Left renal cortex interstitium (tissue), 4 donors: Measurements from ENCODE around the gene PSMD13. TPM values are rescaled to one million over a fixed set of nuclear protein-coding genes. Genes with fewer than 3 reads are reported as not detected.

Experiments used
- DNase-seq, 4 donors: peaks; one replicate each; pipeline ENCODE4 v3.0.0-alpha.2; 2013; ENCODE audit warnings: low read depth in 4 of 4, low spot score in 2 of 4, missing footprints in 1 of 4
- polyA plus RNA-seq, 4 donors: library from polyadenylated mRNA; unstranded; fragments of 120-200 nt; gene quantifications; one replicate each; pipeline ENCODE4 v1.2.1, GENCODE V29; 2013; ENCODE audit not compliant: insufficient read length in 4 of 4

The PSMD13 gene
- polyA plus RNA-seq, 4 donors, result 132 to 167 (median 139) TPM

GRCh38 chr11:269146-269890 lies 32.5 kb downstream of the PSMD13 start:
- no peak for DNase-seq

- DNase-seq, result no peak
These were observed 33.9 kb downstream of the PSMD13 start for GRCh38 chr11:270451-271318.

GRCh38 chr11:271319-271715 lies 34.5 kb downstream of the PSMD13 start:
- DNase-seq, result no peak

GRCh38 chr11:272195-272930 lies 35.6 kb downstream of the PSMD13 start:
- no peak for DNase-seq

- no peak for DNase-seq
These were observed 36.1 kb downstream of the PSMD13 start for GRCh38 chr11:272931-273198.

GRCh38 chr11:276219-276618 lies 39.4 kb downstream of the PSMD13 start:
- DNase-seq, result no peak

- DNase-seq, result no peak
These were observed 41.5 kb downstream of the PSMD13 start, which contains the start of gene NLRP6 for GRCh38 chr11:278001-278951. TSS of gene NLRP6 (plus strand) at chr11:278407. CDS start at chr11:278570, 163 bp downstream.

- DNase-seq, result no peak
These were observed 42.5 kb downstream of the PSMD13 start for GRCh38 chr11:279040-279965.

- DNase-seq, result no peak
These were observed 43.4 kb downstream of the PSMD13 start for GRCh38 chr11:279966-280705.

GRCh38 chr11:280706-281485 lies 44.1 kb downstream of the PSMD13 start:
- no peak for DNase-seq

- no peak for DNase-seq
These were observed 44.8 kb downstream of the PSMD13 start for GRCh38 chr11:281486-282161.

- no peak for DNase-seq
These were observed 45.4 kb downstream of the PSMD13 start for GRCh38 chr11:282171-282570.

- no peak for DNase-seq
These were observed 46.0 kb downstream of the PSMD13 start for GRCh38 chr11:282630-283360.

- DNase-seq, result no peak
These were observed 46.8 kb downstream of the PSMD13 start for GRCh38 chr11:283405-284104.

- no peak for DNase-seq
These were observed 47.6 kb downstream of the PSMD13 start for GRCh38 chr11:284105-285020.
